Keratinocyte (primary cell): Measurements from ENCODE around the gene E4F1.

Experiments
- CTCF ChIP-seq, 3 experiments: IDR thresholded peaks in 1 of 3; conservative IDR thresholded peaks in 1 of 3; optimal IDR thresholded peaks in 1 of 3; 2 replicates in 2 of 3; 3 replicates in 1 of 3; pipeline versions ENCODE3 to v1.5.1; 2011; ENCODE audit warnings: low read length in 3 of 3, mild to moderate bottlenecking in 3 of 3, moderate library complexity in 2 of 3, control low read depth in 1 of 3, inconsistent platforms in 1 of 3; ENCODE audit not compliant: insufficient read depth in 2 of 3; ENCODE audit errors: extremely low read depth in 1 of 3
- EZH2 ChIP-seq: IDR thresholded peaks from one replicate; pipeline ENCODE4 v1.6.1; 2012; ENCODE audit warnings: inconsistent platforms, mild to moderate bottlenecking, low read length, moderate library complexity

- TF ChIP-seq CTCF (optimal IDR thresholded peaks at IDR 0.05 in 1 of 3, IDR thresholded peaks at IDR 0.05 in 1 of 3, conservative IDR thresholded peaks at IDR 0.05 in 1 of 3; ENCODE audit: extremely low read depth in 1 of 3, insufficient read depth in 2 of 3, low read length in 3 of 3), result no peak
- no peak for TF ChIP-seq EZH2
Observed at GRCh38 chr16:2246301-2246885, 23.0 kb downstream of the E4F1 start.
